ENCODE measurements around the gene TENM4.

The TENM4 gene

GRCh38 chr11:79336797-79337517 lies 103.9 kb downstream of the TENM4 start:
- no peak for DNase-seq

- DNase-seq, result no peak
These were observed 105.1 kb downstream of the TENM4 start for GRCh38 chr11:79335681-79336080.

GRCh38 chr11:79333355-79333754 lies 107.5 kb downstream of the TENM4 start:
- DNase-seq, result no peak

- no peak for DNase-seq
These were observed 108.8 kb downstream of the TENM4 start for GRCh38 chr11:79332017-79332416.

- DNase-seq, result no peak
These were observed 109.5 kb downstream of the TENM4 start for GRCh38 chr11:79331203-79331901.

- DNase-seq, result no peak
These were observed 110.2 kb downstream of the TENM4 start for GRCh38 chr11:79330651-79331050.

GRCh38 chr11:79329561-79329960 lies 111.3 kb downstream of the TENM4 start:
- DNase-seq, result no peak

- no peak for DNase-seq
These were observed 112.4 kb downstream of the TENM4 start for GRCh38 chr11:79328402-79328801.

- DNase-seq, result no peak
These were observed 115.0 kb downstream of the TENM4 start for GRCh38 chr11:79325851-79326250.

GRCh38 chr11:79321263-79321662 lies 119.6 kb downstream of the TENM4 start:
- DNase-seq, result no peak

GRCh38 chr11:79314906-79315689 lies 125.7 kb downstream of the TENM4 start:
- no peak for DNase-seq

- DNase-seq, result no peak
These were observed 127.3 kb downstream of the TENM4 start for GRCh38 chr11:79313530-79313913.

GRCh38 chr11:79312617-79313529 lies 128.0 kb downstream of the TENM4 start:
- no peak for DNase-seq

- DNase-seq, result no peak
These were observed 129.4 kb downstream of the TENM4 start for GRCh38 chr11:79311461-79311860.

- no peak for DNase-seq
These were observed 131.4 kb downstream of the TENM4 start for GRCh38 chr11:79309407-79309806.

GRCh38 chr11:79308429-79308828 lies 132.4 kb downstream of the TENM4 start:
- DNase-seq, result no peak

- DNase-seq, result no peak
These were observed 136.1 kb downstream of the TENM4 start for GRCh38 chr11:79304599-79305212.

GRCh38 chr11:79296141-79296540 lies 144.7 kb downstream of the TENM4 start:
- no peak for DNase-seq

- DNase-seq, result no peak
These were observed 145.7 kb downstream of the TENM4 start for GRCh38 chr11:79294845-79295731.

GRCh38 chr11:79291948-79292347 lies 148.9 kb downstream of the TENM4 start:
- DNase-seq, result no peak

- DNase-seq, result no peak
These were observed 150.1 kb downstream of the TENM4 start for GRCh38 chr11:79290761-79291160.
